ENCODE measurements around the gene PPHLN1. TPM values are rescaled to one million over a fixed set of nuclear protein-coding genes. Genes with fewer than 3 reads are reported as not detected.
A peak's percentile ranks its signal among the peaks of the same experiment; 100 is the strongest.
"Not testable (repeated sequence)": the region's sequence is repeated elsewhere in the genome, so short reads cannot be mapped to it uniquely, and the experiment has no call there.

The PPHLN1 gene
- total RNA-seq, 2 donors from 2014 or later, result 52.1 to 54.7 TPM

DNA sequence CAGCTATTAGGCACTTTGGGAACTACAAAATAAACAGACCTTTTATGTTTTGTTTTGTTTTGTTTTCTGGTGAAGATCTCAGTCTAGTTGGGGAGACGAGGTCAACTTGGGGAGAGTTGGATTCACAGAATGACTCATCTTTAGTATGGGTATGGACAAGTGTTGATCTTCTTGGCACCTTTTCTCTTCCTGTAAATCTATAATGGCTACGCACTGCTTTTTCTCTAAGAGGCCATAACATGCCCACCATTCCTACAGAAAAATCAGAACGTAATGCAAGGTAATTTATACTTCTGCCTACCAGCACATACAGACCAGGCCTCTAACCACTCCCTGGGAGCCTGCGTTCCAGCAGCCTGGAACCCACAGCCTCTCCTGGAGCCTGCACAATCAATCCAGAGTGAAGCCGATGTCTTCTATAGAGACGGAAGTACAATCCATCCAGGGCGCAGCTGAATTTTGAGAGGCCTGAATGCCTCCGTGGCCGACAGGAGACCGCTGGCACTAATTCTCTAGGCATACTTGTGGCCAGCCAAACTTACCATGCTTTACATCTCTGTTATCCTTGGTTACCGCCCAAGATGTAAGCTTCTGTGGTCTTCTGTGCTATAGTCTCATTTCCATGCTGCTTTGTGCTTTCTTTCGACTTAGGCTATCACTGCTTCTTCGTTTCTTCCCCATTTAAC lies 717 bp downstream of the PPHLN1 start:
- peak overlapping the region; percentile 83 to 87 for H3K27ac ChIP-seq
- no peak for DNase-seq (ENCODE audit: low spot score)
- intact Hi-C loops (cut with DNase I), result loop anchor here (5.0 kb wide), 2 partner anchors 89 to 184 kb away; partner anchors contain the start of genes GXYLT1 and YAF2
- H3K27me3 ChIP-seq (replicated peaks; ENCODE audit: insufficient read depth), result no peaks in the 10 kb centered on the region
- peak overlapping the region; percentile 50 to 51 for H3K4me3 ChIP-seq
- TF ChIP-seq POLR2AphosphoS5 (IDR thresholded peaks at IDR 0.05), result no peak
- H3K36me3 ChIP-seq, result no peaks in the 10 kb centered on the region
- no peaks in the 10 kb centered on the region for H3K9me3 ChIP-seq
- H3K4me1 ChIP-seq (replicated peaks), result peaks cover 8% of the 10 kb centered on the region
- WGBS, result 6% methylated on average over 13 of the region's 13 CpGs

DNA sequence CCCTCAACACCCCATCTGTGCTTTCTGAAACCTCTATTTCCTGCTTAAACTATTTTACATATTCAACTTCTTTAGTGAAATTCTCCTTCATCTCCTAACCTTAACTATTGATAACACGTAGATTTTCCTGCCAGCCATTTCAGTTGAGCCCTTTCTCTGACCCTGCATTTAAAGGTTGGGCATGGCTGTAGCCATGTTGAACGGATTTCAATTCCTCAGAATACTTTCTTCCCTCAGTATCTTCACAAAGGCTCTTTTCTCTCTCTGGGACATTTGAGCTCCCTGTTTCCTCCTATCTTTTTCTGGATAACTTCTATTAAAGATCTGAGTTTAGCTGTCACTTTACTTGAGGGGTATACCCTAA lies 1.2 kb downstream of the PPHLN1 start:
- Histone ChIP-seq H3K27me3 (replicated peaks; ENCODE audit: insufficient read depth) (no peaks in the 10 kb centered on the region), H3K36me3 (no peaks in the 10 kb centered on the region), H3K4me3 (peak overlapping the region; percentile 50 to 51), H3K4me1 (replicated peaks) (peaks cover 8% of the 10 kb centered on the region), H3K27ac (no peak overlapping the region), H3K9me3 (no peaks in the 10 kb centered on the region)
- no peak for DNase-seq (ENCODE audit: low spot score)
- intact Hi-C loops (cut with DNase I), result loop anchor here (5.0 kb wide), 2 partner anchors 90 to 185 kb away; partner anchors contain the start of genes GXYLT1 and YAF2
- WGBS, result 62% methylated on average over 2 of the region's 2 CpGs
- TF ChIP-seq, protein P1, sequence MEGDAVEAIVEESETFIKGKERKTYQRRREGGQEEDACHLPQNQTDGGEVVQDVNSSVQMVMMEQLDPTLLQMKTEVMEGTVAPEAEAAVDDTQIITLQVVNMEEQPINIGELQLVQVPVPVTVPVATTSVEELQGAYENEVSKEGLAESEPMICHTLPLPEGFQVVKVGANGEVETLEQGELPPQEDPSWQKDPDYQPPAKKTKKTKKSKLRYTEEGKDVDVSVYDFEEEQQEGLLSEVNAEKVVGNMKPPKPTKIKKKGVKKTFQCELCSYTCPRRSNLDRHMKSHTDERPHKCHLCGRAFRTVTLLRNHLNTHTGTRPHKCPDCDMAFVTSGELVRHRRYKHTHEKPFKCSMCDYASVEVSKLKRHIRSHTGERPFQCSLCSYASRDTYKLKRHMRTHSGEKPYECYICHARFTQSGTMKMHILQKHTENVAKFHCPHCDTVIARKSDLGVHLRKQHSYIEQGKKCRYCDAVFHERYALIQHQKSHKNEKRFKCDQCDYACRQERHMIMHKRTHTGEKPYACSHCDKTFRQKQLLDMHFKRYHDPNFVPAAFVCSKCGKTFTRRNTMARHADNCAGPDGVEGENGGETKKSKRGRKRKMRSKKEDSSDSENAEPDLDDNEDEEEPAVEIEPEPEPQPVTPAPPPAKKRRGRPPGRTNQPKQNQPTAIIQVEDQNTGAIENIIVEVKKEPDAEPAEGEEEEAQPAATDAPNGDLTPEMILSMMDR (IDR thresholded peaks at IDR 0.05), result no peak

DNA sequence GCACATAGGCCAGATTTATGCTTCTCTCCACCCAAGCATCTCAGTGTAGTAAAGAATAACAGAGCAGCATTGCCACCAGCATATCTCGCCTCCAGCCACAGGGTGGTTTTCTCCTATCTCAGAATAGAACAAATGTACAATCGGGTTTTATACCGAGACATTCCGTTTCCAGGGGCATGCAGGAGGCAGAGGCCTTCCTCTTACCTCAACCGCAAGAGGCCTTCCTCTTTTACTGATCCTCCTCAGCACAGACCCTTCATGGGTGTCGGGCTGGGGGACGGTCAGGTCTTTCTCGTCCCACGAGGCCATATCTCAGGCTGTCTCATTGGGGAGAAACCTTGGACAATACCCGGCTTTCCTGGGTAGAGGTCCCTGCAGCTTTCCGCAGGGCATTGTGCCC lies 4.1 kb downstream of the PPHLN1 start:
- H3K27me3 ChIP-seq (replicated peaks; ENCODE audit: insufficient read depth); H3K36me3 ChIP-seq; DNase-seq (ENCODE audit: low spot score); H3K4me1 ChIP-seq (replicated peaks); H3K4me3 ChIP-seq; H3K27ac ChIP-seq; H3K9me3 ChIP-seq: not testable (repeated sequence)
- 87% methylated on average over 11 of the region's 11 CpGs for whole genome bisulfite sequencing
- intact Hi-C loops (cut with DNase I), result loop anchor here (5.0 kb wide), 1 partner anchor 203 kb away; no protein-coding TSS in a partner anchor

DNA sequence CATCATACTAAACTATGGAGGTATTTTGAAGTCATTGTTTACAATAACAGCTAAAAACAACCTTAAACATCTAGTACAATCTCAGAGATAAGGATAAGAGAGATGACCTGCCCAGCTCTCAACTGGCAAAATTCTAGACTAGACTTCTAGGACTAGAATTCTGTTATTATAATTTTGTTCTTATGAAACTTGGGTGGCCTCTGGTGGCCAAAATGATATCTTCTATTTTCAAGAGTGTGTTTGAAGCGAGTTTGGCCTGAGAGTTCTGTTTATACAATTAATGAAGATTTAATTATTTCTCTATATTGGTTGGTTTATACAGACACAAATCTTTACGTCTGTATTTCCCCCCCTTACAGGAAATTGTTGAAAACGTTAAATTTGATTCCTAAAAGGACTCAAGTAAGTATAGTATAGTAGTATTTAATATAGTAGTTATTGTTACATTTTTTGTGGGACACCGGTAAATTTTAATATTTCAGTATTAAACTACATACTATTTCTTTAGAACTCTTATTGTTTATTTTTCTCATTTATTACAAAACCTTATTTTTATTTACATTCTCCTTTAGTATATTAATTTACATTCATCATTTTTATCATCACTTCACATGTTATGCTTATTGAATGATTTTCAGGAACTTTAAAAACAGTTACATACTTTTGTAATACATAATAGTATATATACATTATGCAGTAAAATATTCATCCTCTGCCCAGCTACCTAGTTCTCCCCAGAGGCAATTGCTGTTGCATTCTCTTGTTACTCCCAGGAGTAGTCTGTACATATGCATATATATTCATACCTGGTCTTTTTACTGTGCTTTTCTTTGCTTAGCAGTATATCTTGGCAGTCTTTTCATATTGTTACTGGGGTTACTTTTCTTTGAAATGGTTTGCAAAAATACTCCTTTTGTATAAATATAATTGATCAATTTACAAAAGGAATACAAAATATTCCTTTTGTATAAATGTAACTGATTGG lies 6.6 kb downstream of the PPHLN1 start:
- TF ChIP-seq, protein P1 (IDR thresholded peaks at IDR 0.05), result peak in 3 of 4 experiments; percentile 48 to 72 (median 67)
- TF ChIP-seq POLR2AphosphoS5 (IDR thresholded peaks at IDR 0.05), result no peak
- DNase-seq (ENCODE audit: low spot score), result peak; percentile 30
- Histone ChIP-seq H3K27ac (no peak overlapping the region), H3K4me1 (replicated peaks) (peaks cover under 1% of the 10 kb centered on the region), H3K27me3 (replicated peaks; ENCODE audit: insufficient read depth) (no peaks in the 10 kb centered on the region), H3K4me3 (no peak overlapping the region), H3K9me3 (no peaks in the 10 kb centered on the region), H3K36me3 (no peaks in the 10 kb centered on the region)
- intact Hi-C loops (cut with DNase I), result loop anchor here (5.0 kb wide), 1 partner anchor 205 kb away; no protein-coding TSS in a partner anchor
- 38% methylated on average over 4 of the region's 4 CpGs for WGBS

DNA sequence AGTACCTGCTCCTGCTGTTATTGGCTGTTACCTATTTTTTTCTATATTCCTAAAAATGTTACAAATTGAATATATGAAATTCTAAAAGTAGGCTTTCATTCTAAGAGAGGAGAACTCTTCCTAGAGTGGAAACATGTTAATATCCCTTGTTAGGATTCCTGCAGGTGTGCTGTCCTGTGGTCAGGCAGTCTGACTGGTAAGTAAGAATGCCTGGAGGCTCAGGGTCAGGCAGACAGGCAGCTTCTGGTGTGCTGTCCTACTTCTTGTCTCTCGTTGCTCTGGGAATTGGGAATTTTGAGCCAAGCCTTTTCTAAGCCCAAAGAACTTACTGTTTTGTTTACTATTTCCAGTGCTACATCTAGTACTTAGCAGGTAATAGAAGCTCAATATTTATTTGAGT lies 10.3 kb downstream of the PPHLN1 start:
- H3K4me1 ChIP-seq (replicated peaks), result no peaks in the 10 kb centered on the region
- TF ChIP-seq POLR2A (IDR thresholded peaks at IDR 0.05), result no peak
- TF ChIP-seq POLR2AphosphoS5 (IDR thresholded peaks at IDR 0.05), result no peak
- TF ChIP-seq, protein P1 (IDR thresholded peaks at IDR 0.05), result no peak

More for the DNA sequence above, 10.3 kb downstream of the PPHLN1 start:
- no peaks in the 10 kb centered on the region for H3K36me3 ChIP-seq
- no peak overlapping the region for H3K27ac ChIP-seq
- DNase-seq (ENCODE audit: low spot score), result no peak
- WGBS, result 45% methylated on average over 1 of the region's 1 CpG
- intact Hi-C loops (cut with DNase I), result no loop called here
- H3K27me3 ChIP-seq (replicated peaks; ENCODE audit: insufficient read depth), result no peaks in the 10 kb centered on the region
- no peak overlapping the region for H3K4me3 ChIP-seq
- H3K9me3 ChIP-seq, result no peaks in the 10 kb centered on the region
